GM21825 (cell line): ENCODE measurements around the gene KRT80.

Source experiments
- ATAC-seq: cut with Tn5 transposase; IDR thresholded peaks from one replicate; pipeline ENCODE4 v1.9.1; 2021; ENCODE audit warnings: mild to moderate bottlenecking, moderate library complexity; ENCODE audit not compliant: unreplicated experiment

Gene KRT80

DNA sequence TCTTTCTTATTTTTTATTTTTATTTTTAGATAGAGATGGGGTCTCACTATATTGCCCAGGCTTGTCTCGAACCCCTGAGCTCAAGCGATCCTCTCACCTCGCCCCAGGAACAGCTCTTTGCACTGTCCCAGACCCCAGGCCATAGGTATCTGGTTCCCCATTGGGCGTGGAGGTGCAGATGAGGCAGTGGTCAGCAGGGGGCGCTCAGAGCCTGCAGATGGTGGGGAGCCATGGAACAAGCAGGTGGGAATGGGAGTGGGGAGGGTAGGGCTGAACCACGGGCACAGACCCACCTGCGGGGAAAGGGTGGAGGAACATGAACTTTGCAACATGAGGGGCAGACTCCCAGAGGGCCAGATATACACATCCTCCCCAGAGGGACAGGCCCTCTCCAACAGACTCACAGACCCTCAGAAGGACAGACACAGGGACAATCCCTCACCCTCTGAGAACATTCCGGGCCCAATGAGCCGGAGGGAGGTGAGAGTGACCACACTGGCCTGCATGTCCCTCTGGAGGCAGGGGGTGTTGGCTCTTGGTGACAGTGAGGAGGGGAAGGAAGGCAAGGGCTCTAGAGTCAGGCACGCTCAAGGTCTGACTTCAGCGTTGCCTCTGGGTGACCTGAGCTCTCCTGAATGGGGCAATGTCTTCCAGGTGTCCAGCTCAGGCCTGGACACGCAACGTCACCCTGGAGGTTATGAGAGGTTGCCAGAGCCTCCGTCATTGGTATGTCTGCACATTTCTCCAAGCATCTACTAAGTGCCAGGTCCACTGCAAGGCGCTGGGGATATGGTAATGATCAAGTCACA is 34.9 kb downstream of the KRT80 start:
- no peak for ATAC-seq

DNA sequence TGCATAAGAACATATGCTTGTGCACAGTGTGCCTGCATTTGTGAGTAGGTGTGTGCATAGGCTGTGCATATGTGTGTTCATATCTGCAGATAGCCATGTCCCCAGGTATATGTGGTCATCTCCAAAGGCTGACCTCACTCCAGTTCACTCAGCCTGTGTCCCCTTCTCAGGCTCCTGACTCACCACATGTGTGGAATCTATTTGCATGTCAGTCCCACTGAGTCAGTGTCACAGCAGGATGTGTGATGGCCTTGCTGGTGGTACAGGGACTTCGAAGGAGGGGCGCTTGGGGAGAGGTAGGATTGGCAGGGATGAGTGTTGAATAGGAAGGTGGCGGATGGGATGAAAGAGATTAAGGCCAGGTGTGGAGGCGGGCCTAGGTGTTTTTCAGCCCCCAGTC is 35.5 kb downstream of the KRT80 start:
- ATAC-seq, result no peak

- ATAC-seq, result no peak
Measured at GRCh38 chr12:52155048-52155868, 36.6 kb downstream of the KRT80 start.

GRCh38 chr12:52152905-52153317 is 38.9 kb downstream of the KRT80 start:
- ATAC-seq, result no peak

DNA sequence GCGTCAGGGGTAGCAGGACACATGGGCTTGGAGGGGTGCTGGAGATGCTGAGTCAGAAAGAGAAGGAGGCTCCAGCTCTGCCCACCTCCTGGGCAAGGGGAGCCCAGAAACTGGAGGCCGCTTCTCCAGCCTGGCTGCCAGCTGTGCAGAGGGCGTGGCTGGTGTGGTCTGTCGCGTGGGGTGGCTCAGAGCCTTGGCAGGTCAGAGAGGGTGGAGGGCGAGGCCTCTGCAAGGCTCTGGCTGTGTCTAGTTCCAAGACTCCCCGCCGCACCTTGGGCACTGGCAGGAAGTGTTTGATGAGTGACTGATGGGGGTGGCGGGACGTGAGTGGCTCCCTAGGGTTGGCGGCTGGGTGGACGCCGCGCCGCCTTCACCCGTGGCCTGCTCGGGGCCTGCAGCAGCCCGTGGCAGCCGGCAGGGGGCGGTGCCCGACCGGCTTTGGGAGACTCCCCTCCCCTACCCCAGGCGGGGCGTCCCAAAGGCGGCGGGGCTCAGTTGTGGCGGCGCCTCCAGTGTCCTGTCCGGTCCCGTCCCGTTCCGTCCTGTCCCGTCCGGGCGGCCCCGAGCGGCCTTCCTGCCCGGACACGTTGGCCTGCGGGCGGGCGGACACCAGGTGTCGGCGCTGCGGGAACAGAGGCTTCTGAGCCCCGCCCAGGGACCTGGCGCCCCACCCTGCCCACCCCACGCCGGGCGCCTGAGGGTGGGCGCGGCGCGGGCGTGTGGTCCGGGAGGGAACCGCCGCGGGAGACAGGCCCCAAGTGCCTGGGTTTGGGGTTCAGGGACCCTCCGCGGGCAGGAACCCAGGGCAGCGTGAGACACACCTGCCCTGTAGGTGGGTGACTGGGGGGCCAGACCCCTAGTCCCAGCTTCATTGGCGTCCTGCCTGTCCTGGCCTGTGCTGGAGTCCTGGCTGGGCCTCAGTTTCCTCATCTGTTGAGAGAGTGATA is 39.7 kb downstream of the KRT80 start:
- no peak for ATAC-seq

DNA sequence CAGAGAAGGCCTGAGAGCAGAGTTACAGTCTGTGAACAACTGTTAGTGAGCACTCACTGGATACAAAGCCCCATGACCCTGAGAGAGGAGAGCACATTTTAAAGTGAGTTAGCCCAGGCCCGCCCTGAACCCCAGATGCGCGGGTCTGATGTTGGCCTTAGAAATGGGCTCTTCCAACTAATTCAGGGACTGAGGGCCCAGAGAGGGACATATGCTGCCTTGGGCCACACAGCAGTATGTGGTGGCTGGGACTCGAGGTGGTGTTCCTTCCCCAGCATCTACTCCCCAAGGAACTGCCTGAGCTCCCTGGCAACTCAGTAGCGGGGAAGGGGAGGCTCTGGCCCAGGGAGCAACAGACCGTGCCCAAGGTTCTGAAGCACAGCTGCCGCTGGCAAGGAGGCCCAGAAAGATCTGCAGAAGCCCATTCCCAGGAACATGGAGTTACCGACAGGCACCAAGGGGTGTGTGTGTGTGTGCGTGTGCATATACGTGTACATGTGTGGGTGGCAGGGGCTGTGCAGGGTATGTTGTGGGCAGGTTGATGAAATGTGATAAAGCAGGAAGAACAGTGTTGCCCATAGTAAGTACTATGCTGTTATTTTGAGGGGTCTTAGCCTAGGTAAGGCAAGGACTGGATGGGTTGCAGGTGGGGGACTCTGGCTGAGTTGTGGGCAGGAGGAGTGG is 40.5 kb downstream of the KRT80 start:
- no peak for ATAC-seq

- ATAC-seq, result no peak
Measured at GRCh38 chr12:52149651-52150241, 42.1 kb downstream of the KRT80 start.

GRCh38 chr12:52149182-52149641 is 42.6 kb downstream of the KRT80 start:
- no peak for ATAC-seq

- ATAC-seq, result no peak
Measured at GRCh38 chr12:52148464-52149181, 43.2 kb downstream of the KRT80 start.

DNA sequence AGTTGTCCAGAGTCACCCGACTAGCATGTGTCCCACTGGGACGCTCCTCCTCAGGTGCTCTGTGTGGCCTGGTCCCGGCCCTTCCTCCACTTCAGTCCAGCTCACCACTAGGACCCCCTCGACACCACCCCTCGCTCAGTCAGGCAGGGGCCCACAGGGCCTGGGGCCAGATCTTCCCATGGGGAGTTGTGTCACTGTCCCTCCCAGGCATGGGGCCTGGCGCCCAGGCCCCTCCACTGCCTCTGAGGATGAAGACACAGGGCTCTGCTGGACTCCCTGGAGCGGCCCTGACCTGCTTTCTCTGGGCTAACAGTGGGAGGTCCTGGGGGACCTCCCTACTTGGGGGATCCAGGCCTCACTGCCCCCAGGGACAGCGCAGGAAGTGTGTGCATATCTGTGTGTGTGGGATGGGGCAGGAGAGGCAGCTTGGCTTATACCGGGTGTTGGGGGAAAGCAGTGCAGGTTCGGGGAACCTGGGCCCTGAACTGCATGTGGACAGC is 43.8 kb downstream of the KRT80 start:
- ATAC-seq, result no peak

GRCh38 chr12:52147367-52147963 is 44.3 kb downstream of the KRT80 start:
- no peak for ATAC-seq

DNA sequence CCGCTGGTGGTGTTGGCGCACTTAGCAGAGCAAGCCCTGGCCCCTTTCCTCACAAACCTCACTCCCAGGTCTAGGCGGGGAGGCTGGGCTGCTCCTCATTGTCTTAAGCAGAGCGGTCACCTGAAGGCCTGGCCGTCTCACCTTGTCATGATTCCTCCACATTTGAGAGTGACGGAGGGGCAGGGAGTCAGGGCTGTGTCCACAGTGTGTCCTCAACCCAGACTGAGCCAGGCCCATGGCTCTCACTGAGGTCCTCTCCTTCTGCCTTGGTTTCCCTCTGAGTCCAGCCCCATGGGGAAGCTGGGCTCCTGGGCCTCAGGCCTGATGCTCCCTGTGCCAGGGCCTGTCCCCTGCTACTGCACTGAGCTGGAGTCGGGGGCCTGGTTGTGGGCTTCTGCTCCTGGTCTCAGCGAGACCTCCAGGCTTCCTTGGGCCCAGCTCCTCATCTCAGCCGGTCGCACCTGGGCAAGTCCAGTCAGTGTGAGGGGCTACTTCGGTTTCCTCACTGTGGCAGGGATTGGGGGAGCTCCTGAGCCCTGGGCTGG is 44.9 kb downstream of the KRT80 start:
- ATAC-seq, result no peak

DNA sequence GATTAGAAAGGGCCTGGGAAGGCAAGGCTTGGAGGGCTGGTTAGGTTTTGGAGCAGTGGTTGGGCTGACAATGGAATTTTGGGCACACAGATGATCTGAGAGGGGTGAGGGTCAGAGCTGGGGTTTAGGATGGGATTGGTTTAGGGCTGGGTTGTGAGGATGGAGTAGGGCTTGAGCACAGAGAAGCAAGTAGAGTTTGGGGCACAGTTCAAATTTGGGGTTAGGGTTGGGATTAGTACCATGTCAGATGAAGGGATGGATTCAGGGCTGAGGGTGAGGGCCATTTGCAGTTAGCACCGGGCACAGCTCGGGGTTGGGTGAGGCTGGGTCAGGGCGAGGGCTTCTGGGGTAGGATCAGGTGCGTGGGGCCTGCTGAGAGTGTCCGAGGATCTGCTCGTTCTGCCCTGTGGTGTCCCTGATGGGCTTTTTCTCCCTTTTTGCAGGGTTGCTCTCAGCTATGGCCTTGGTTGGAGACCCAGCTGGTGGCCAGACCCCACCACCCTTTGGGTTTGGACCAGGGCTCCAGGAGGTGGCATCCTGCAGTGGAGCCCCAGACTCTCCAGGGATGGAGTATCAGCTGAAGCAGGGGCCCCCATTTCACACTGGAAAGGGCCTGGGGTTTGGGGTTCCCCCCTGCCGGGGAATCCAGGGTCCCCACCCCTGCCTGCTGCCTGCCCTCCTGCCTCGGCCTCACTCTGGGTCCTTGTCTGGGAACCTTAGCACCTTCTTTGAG is 45.6 kb downstream of the KRT80 start:
- ATAC-seq, result no peak

DNA sequence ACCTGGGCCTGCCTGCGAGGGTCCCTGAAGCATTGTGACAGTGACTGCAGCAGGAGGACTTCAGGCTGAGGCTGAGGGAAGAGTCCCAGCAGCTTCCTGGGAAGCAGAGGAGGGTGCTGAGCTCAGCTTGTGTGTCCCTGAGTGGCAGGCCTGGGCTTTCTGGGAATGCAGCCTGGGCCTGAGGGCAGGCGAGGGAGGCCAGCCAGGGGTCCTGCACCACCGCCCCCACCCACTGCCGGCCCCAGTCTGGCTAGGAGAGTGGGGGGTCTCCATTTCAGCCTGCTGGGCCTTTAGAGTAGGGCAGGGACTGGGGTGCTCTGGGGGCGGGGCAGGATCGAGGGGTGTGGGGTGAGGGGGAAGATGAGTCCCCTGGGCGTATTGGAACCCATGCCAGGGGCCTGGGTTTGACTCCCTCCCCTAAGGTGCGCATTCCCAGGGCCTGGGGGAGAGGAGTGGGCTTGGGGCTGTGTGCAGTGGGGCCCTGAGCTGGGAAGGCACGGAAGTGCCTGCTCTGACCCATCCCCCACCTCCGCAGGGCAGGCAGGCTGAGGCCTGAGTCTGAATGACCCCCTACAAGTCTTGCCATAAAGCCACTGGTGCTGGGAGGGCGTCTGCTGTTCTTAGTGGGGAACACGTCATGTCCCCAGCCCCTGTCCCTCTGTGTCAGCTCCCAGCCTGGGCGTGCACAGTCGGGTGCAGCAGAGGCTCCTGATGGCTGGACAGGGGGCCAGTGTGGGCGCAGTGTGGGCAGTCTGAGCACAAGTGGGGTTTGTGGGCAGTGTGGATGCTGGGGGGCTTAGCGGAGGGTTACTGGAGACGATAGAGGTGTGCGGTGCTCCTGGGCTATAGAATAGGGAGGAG is 46.4 kb downstream of the KRT80 start:
- ATAC-seq, result no peak

DNA sequence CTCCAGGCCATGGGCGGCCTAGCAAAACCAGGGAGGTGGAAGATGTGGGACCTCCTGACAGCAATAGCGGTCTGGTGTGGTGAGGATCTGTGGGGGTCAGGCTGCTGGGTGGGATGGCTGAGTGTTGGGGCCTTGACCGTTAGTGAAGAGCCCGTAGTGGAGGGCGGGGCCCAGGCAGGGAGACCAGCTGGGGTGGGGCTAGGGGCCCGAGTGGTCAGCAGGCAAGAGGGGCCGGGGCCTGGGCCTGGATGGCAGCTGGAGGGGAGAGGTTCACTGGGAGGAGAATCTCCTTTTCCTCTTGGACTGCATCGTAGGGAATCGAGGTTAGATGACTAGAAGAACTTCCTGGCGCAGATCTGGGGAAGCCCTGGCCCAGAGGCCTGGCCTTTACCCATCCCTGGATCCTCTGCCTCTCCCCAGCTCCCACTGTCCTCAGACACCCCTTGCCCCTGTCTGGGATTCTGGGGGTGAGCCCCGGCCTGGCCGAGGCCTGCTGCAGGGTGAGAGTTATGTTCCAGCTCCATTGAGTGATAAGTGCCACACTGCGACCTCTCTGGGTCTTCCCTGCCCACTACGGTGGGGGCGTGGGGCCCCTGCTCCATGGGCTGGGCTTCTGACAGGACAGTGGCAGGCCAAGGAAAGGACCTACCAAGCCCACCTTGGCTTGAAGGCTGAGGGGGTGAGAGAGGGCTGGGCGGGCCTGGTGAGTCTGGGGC is 47.1 kb downstream of the KRT80 start:
- ATAC-seq, result no peak

DNA sequence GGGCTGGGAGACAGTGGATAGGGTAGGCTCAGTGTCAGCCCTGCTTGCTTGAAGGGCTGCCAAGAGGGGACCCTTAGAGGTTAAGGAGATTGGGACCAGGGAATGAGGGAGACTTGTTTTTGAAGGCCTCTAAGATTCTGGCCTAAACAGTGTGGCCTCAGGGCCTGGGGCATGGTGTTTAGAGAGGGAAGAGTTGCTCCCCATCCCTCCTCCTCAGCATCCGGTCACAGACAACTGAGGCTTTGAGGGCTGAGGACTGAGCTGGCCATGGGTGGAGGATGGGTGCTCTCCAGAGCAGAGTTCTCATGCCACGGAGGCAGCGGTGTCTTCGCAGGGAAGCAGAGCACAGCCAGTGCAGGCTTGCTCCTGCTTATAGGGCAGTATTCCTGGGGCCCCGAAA is 49.4 kb downstream of the KRT80 start:
- no peak for ATAC-seq
